Measurements from ENCODE around the gene CITED2. TPM values are rescaled to one million over a fixed set of nuclear protein-coding genes. Genes with fewer than 3 reads are reported as not detected.

CITED2 gene
- total and polyA plus RNA-seq, 2 of the 8 experiments (the other 6 are each of a cell fraction or from before 2014, with no cell fraction given): 89.1 to 115 TPM

DNA sequence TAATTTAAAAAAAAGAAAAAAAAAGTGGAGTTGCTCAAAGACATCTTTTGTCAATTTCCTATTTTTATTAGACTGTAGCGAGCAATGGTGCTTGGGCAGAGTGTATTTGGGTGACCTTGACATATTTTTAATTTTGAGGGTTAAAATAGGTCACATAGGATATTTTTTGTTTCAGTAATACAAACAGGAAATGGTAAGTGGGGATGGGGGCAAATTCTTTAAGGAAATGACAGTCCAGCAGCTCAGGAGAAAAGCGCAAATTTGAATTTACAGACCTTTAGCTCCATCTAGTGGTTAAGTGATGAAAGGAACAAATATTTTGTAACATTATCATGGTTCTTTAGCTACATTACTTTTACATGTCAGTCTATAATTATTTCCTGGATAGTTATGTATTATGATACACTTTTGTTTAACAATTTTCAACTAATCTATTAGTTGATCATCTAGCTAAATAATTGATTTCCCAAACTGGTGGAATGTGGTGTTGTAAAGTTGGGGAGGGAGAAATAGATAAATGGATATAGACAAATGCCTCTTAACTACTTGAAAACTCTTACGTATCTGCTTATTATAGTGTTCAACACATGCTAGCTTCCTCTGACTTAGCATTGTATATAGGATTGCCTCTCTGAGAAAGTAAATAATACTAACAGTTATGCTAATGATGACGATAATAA, 10.0 kb downstream of the CITED2 start (continued):
- TF ChIP-seq EP300 (IDR thresholded peaks at IDR 0.05; ENCODE audit: borderline replicate concordance in 1 of 2, low read depth in 2 of 2, low read length in 2 of 2) (no peak), NANOG (IDR thresholded peaks at IDR 0.05; ENCODE audit: insufficient read depth, low read depth, low read length, poor library complexity, severe bottlenecking) (no peak), SIX5 (IDR thresholded peaks at IDR 0.05; ENCODE audit: low read depth, low read length) (no peak), ZNF274 (IDR thresholded peaks at IDR 0.05; ENCODE audit: borderline replicate concordance, extremely low read depth, low read length) (no peak)
